HepG2 (cell line): ENCODE data around the gene CENPM. TPM values are rescaled to one million over a fixed set of nuclear protein-coding genes. Genes with fewer than 3 reads are reported as not detected.

Source experiments
- ATAC-seq: fragments of 200-7000 bp; cut with Tn5 transposase; 3 replicates; pipeline ENCODE4 v1.9.1; 2020; ENCODE audit warnings: mild to moderate bottlenecking, moderate library complexity
- BruUV-seq: library from RNA; stranded (reverse); fragments of 400-500 nt; replicated peaks from 2 replicates; lab custom pipeline; 2021; lab: Mats Ljungman, UMichigan
- CTCF ChIA-PET: fragments of 300-600 bp; formaldehyde crosslinking; extraction: SDS; loops from one replicate; lab custom pipeline; 2021; ENCODE audit warnings: low total read pairs, inconsistent platforms, low intra/inter-chr PET ratio; lab: Yijun Ruan, JAX
- POLR2A ChIA-PET: fragments of 350-600 bp; sonication (Branson Sonifier 250); formaldehyde crosslinking; loops from one replicate; lab custom pipeline; 2020; ENCODE audit warnings: antibody characterized with exemption, inconsistent platforms; lab: Yijun Ruan, JAX
- DNase-seq: peaks from one replicate; pipeline ENCODE4 v3.0.0-alpha.2; 2015; ENCODE audit warnings: low spot score
- FAIRE-seq: peaks from 3 replicates; lab custom pipeline; 2011; peaks lifted over from hg19 to GRCh38; lab: Jason Lieb, UNC
- H2AFZ ChIP-seq: one replicate; pipeline ENCODE4 v1.6.1; 2011; ENCODE audit warnings: low read length, inconsistent platforms
- H3K27ac ChIP-seq: fragments of 300-600 bp; 3 replicates; pipeline ENCODE4 v1.8.0; 2011; ENCODE audit warnings: mixed run types, mild to moderate bottlenecking, mixed read lengths, low read length, inconsistent platforms; ENCODE audit not compliant: insufficient read depth; ENCODE audit errors: extremely low read length
- H3K27me3 ChIP-seq, 2 experiments: fragments of 200-600 bp in 1 of 2; 2 replicates in 1 of 2; 3 replicates in 1 of 2; pipeline versions ENCODE4 v1.6.0 to v1.8.0; 2011; ENCODE audit warnings: low read length in 2 of 2, mild to moderate bottlenecking in 2 of 2, moderate library complexity in 2 of 2, inconsistent platforms in 1 of 2; ENCODE audit not compliant: insufficient read depth in 2 of 2, control insufficient read depth in 1 of 2
- H3K36me3 ChIP-seq, 2 experiments: fragments of 200-600 bp in 1 of 2; replicated peaks in 1 of 2; 2 replicates in 1 of 2; 3 replicates in 1 of 2; pipeline versions ENCODE4 v1.5.1 to v1.8.0; 2011; ENCODE audit warnings: low read length in 2 of 2, inconsistent platforms in 1 of 2; ENCODE audit not compliant: insufficient read depth in 2 of 2, control insufficient read depth in 1 of 2
- H3K4me1 ChIP-seq: 2 replicates; pipeline ENCODE4 v1.5.1; 2012; ENCODE audit warnings: low read length, inconsistent platforms; ENCODE audit not compliant: insufficient read depth
- H3K4me2 ChIP-seq: 2 replicates; pipeline ENCODE4 v1.6.0; 2011; ENCODE audit warnings: low read depth, low read length, inconsistent platforms
- H3K4me3 ChIP-seq, 3 experiments: fragments of 200-600 bp in 1 of 3; sonication (generic), shearing (Covaris generic) in 1 of 3; replicated peaks in 1 of 3; 2 replicates each; pipeline ENCODE4 v1.5.1; 2011 to 2016; ENCODE audit warnings: low read length in 3 of 3, inconsistent platforms in 2 of 3, low read depth in 2 of 3, mild to moderate bottlenecking in 2 of 3, control low read depth in 1 of 3, mixed read lengths in 1 of 3; ENCODE audit not compliant: insufficient read depth in 1 of 3
- H3K79me2 ChIP-seq: one replicate; pipeline ENCODE4 v1.6.1; 2011; ENCODE audit warnings: low read length, inconsistent platforms; ENCODE audit not compliant: insufficient read depth
- H3K9ac ChIP-seq: 2 replicates; pipeline ENCODE4 v1.6.0; 2011; ENCODE audit warnings: mild to moderate bottlenecking, low read depth, low read length, inconsistent platforms; ENCODE audit not compliant: insufficient read depth
- H3K9me3 ChIP-seq: 2 replicates; pipeline ENCODE4 v1.5.1; 2012; ENCODE audit warnings: mild to moderate bottlenecking, low read length
- H4K20me1 ChIP-seq: 2 replicates; pipeline ENCODE4 v1.6.0; 2011; ENCODE audit warnings: inconsistent platforms, mild to moderate bottlenecking, low read length, moderate library complexity; ENCODE audit not compliant: insufficient read depth
- CEBPG ChIP-seq: IDR thresholded peaks from 2 replicates; pipeline ENCODE4 v1.6.1; 2016
- CENPBD1 ChIP-seq: sonication (generic); formaldehyde crosslinking; IDR thresholded peaks from 2 replicates; pipeline ENCODE4 v1.8.0; 2022; ENCODE audit warnings: missing genetic modification reagents, low read depth, mild to moderate bottlenecking, borderline replicate concordance
- CENPT ChIP-seq: sonication (generic); formaldehyde crosslinking; IDR thresholded peaks from 2 replicates; pipeline ENCODE4 v1.8.0; 2022; ENCODE audit warnings: low read depth, mild to moderate bottlenecking, moderate library complexity, missing genetic modification reagents
- DZIP1 ChIP-seq: sonication (generic); formaldehyde crosslinking; IDR thresholded peaks from 2 replicates; pipeline ENCODE4 v1.5.0; 2020; ENCODE audit warnings: mild to moderate bottlenecking, missing genetic modification reagents
- E2F1 ChIP-seq: sonication (generic); formaldehyde crosslinking; IDR thresholded peaks from 2 replicates; pipeline ENCODE4 v1.5.0; 2020; ENCODE audit warnings: missing genetic modification reagents
- HOMEZ ChIP-seq: IDR thresholded peaks from 2 replicates; pipeline ENCODE4 v1.6.1; 2016; ENCODE audit warnings: low read depth
- HOXD1 ChIP-seq: sonication (generic); formaldehyde crosslinking; IDR thresholded peaks from 2 replicates; pipeline ENCODE4 v1.5.0; 2020; ENCODE audit warnings: missing genetic modification reagents
- TCF12 ChIP-seq, 2 experiments: fragments of 450-650 bp in 1 of 2; sonication (generic) in 1 of 2; formaldehyde crosslinking in 1 of 2; IDR thresholded peaks; 2 replicates each; pipeline versions ENCODE4 v1.6.1 to v1.8.0; 2017 to 2022; ENCODE audit warnings: antibody characterized with exemption in 1 of 2, mild to moderate bottlenecking in 1 of 2, missing genetic modification reagents in 1 of 2, moderate library complexity in 1 of 2
- TFDP1 ChIP-seq: IDR thresholded peaks from 2 replicates; pipeline ENCODE4 v1.6.1; 2016; ENCODE audit warnings: missing compliant biosample characterization, missing genetic modification reagents, borderline replicate concordance
- ZNF280B ChIP-seq: sonication (generic); formaldehyde crosslinking; IDR thresholded peaks from 2 replicates; pipeline ENCODE4 v1.5.0; 2020; ENCODE audit warnings: missing genetic modification reagents, mild to moderate bottlenecking, borderline replicate concordance
- WGBS: methylation state at CpG from one replicate; pipeline ENCODE4 v1.1.6; 2017; ENCODE audit warnings: low lambda C conversion rate; 5-methylcytosine and 5-hydroxymethylcytosine counted together
- in situ Hi-C: cut with HindIII; loops from 2 replicates; pipeline ENCODE4 v1.10.0; 2017; ENCODE audit warnings: low pct_unique_long_range_greater_than_20kb; ENCODE audit not compliant: extremely low pct_ligation_motif_present
- intact Hi-C: fragments of 100-400 bp; cut with micrococcal nuclease; formaldehyde crosslinking; loops from one replicate; pipeline ENCODE4 v1.10.0; 2022; ENCODE audit not compliant: unreplicated experiment
- polyA plus RNA-seq, 8 experiments: library from polyadenylated mRNA; depleted of rRNA in 3 of 8; stranded (reverse) in 7 of 8; unstranded in 1 of 8; fragments of >200 nt; fragmentation: Illumina TruSeq in 4 of 8; extraction: Trizol in 4 of 8; gene quantifications; 2 replicates each; pipeline versions ENCODE4 v1.2.1 to v1.2.3, GENCODE V29; 2011 to 2016; ENCODE audit warnings: low read depth in 4 of 8, missing spikeins in 1 of 8, mixed read lengths in 1 of 8; ENCODE audit not compliant: insufficient read depth in 1 of 8
- total RNA-seq, 5 experiments: library from RNA; depleted of rRNA; stranded (reverse); fragments of >200 nt; fragmentation: Illumina TruSeq; extraction: Trizol; gene quantifications; 2 replicates each; pipeline ENCODE4 v1.2.3, GENCODE V29; 2016; ENCODE audit warnings: low read depth in 1 of 5

CENPM gene
- total and polyA plus RNA-seq, 2 of the 13 experiments (the other 11 are each of a cell fraction or from before 2014, with no cell fraction given): 11.2 to 37.3 TPM

- no peak overlapping the region for H2AFZ ChIP-seq
- peaks cover 0 to 6% of the 10 kb centered on the region in 2 experiments; a peak in 2 of 5 replicates for H3K36me3 ChIP-seq
- H3K9ac ChIP-seq: no peak overlapping the region
- H3K27ac ChIP-seq: no peak overlapping the region
- CTCF ChIA-PET: no interaction called here
- peak overlapping the region in 2 of 3 experiments; percentile 16 to 52; a peak in 4 of 6 replicates for H3K4me3 ChIP-seq
- peak overlapping the region; percentile 61 for H3K4me2 ChIP-seq
- no peak for DNase-seq
- no peak for FAIRE-seq
- intact Hi-C loops (no loop called here), in situ Hi-C loops (no loop called here)
- H4K20me1 ChIP-seq: peaks cover 40% of the 10 kb centered on the region
- H3K27me3 ChIP-seq: peaks cover 22 to 44% of the 10 kb centered on the region in 2 experiments; a peak in 4 of 5 replicates
- ATAC-seq: peak; percentile 20
- peaks cover 7% of the 10 kb centered on the region; the same call in 1 of the 2 replicates for H3K4me1 ChIP-seq
- no peaks in the 10 kb centered on the region for H3K9me3 ChIP-seq
- POLR2A ChIA-PET: interaction anchor here (0.6 kb wide), 1 partner anchor 26 kb away, joined by 3 read pairs; no protein-coding TSS in a partner anchor
- WGBS: 0% methylated on average over 5 of the region's 112 CpGs
- BruUV-seq: no TSS peak
- no peaks in the 10 kb centered on the region for H3K79me2 ChIP-seq
- TF ChIP-seq CENPBD1 (no peak), HOMEZ (CRISPR knock-in tag) (no peak), TCF12 (IDR thresholded peaks at IDR 0.05) (no peak), TCF12 (CRISPR knock-in tag; IDR thresholded peaks at IDR 0.05) (no peak), DZIP1 (no peak), TFDP1 (peak; percentile 65; the same call in 1 of the 2 replicates), CENPT (CRISPR knock-in tag) (0 out of 2 replicates have a peak, but pooled peaks have one; percentile 20), HOXD1 (CRISPR knock-in tag) (0 out of 2 replicates have a peak, but pooled peaks have one; percentile 36), E2F1 (CRISPR knock-in tag) (0 out of 2 replicates have a peak, but pooled peaks have one; percentile 32), CEBPG (no peak), ZNF280B (CRISPR knock-in tag) (no peak)
These were observed 36.6 kb downstream of the CENPM start for GRCh38 chr22:41910050-41911000.
